ENCODE measurements around the gene LRP1. TPM values are rescaled to one million over a fixed set of nuclear protein-coding genes. Genes with fewer than 3 reads are reported as not detected.

Gene LRP1
- polyA plus RNA-seq, 1 donor (not counting 4 experiments of a cell fraction or from before 2014, with no cell fraction given), result 4.9 TPM

DNA sequence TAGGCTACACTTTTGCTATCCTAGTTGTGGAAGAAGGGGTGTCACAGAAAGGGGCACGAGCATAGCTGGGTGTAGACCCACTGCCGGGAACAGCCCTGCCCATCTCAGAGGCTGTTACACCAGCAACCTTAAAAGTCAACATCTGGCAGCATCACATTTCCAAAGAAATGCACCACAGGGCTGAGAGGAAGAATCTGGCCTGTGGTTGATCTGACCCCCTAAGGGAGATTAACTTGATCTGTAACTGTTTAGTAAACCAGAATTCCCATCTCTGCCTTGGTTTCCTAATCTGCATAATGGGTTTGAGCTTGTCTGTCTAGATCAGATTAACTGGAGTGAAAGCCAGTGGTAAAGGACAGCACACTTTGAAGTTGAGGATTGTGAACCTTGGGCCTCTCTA is 17.8 kb downstream of the LRP1 start:
- Histone ChIP-seq H3K4me1 (ENCODE audit: control insufficient read depth, extremely low read depth, insufficient read depth, low read length) (no peaks in the 10 kb centered on the region), H3K4me2 (ENCODE audit: control insufficient read depth, extremely low read depth, insufficient read depth, low read depth, low read length) (no peak overlapping the region), H3K9me3 (ENCODE audit: control insufficient read depth, low read depth, low read length) (no peaks in the 10 kb centered on the region), H2AFZ (ENCODE audit: control insufficient read depth, low read length) (no peak overlapping the region), H3K9ac (ENCODE audit: control insufficient read depth, extremely low read depth, insufficient read depth, low read length) (no peak overlapping the region), H3K27me3 (ENCODE audit: control insufficient read depth, extremely low read depth, insufficient read depth, low read length) (no peaks in the 10 kb centered on the region), H3K27ac (ENCODE audit: control insufficient read depth, insufficient read depth, low read length) (no peak overlapping the region), H3K9me1 (ENCODE audit: control insufficient read depth, extremely low read depth, insufficient read depth, low read length) (no peaks in the 10 kb centered on the region), H3K36me3 (ENCODE audit: control insufficient read depth in 2 of 2, extremely low read depth in 1 of 2, insufficient read depth in 2 of 2, low read length in 2 of 2) (peaks cover 0 to 37% of the 10 kb centered on the region in 2 experiments), H4K20me1 (ENCODE audit: control insufficient read depth, extremely low read depth, insufficient read depth, low read length) (no peaks in the 10 kb centered on the region), H3K4me3 (ENCODE audit: control insufficient read depth in 2 of 3, extremely low read depth in 1 of 3, insufficient read depth in 2 of 3, low read depth in 1 of 3, low read length in 3 of 3) (no peak overlapping the region), H3K79me2 (ENCODE audit: control insufficient read depth, insufficient read depth, low read length) (no peaks in the 10 kb centered on the region)
- TF ChIP-seq, protein P1, sequence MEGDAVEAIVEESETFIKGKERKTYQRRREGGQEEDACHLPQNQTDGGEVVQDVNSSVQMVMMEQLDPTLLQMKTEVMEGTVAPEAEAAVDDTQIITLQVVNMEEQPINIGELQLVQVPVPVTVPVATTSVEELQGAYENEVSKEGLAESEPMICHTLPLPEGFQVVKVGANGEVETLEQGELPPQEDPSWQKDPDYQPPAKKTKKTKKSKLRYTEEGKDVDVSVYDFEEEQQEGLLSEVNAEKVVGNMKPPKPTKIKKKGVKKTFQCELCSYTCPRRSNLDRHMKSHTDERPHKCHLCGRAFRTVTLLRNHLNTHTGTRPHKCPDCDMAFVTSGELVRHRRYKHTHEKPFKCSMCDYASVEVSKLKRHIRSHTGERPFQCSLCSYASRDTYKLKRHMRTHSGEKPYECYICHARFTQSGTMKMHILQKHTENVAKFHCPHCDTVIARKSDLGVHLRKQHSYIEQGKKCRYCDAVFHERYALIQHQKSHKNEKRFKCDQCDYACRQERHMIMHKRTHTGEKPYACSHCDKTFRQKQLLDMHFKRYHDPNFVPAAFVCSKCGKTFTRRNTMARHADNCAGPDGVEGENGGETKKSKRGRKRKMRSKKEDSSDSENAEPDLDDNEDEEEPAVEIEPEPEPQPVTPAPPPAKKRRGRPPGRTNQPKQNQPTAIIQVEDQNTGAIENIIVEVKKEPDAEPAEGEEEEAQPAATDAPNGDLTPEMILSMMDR (optimal IDR thresholded peaks at IDR 0.05 in 1 of 3, IDR thresholded peaks at IDR 0.05 in 1 of 3, conservative IDR thresholded peaks at IDR 0.05 in 1 of 3; ENCODE audit: extremely low read depth in 1 of 3, insufficient read depth in 2 of 3, low read length in 3 of 3), result no peak
- TF ChIP-seq EZH2 (IDR thresholded peaks at IDR 0.05; ENCODE audit: low read length), result no peak
- FAIRE-seq, result no peak
- dilution Hi-C loops (cut with MboI; ENCODE audit: extremely low pct_ligation_motif_present, low sequenced_read_pairs), result no loop called here
- no peak for DNase-seq (ENCODE audit: low read depth, low spot score)

DNA sequence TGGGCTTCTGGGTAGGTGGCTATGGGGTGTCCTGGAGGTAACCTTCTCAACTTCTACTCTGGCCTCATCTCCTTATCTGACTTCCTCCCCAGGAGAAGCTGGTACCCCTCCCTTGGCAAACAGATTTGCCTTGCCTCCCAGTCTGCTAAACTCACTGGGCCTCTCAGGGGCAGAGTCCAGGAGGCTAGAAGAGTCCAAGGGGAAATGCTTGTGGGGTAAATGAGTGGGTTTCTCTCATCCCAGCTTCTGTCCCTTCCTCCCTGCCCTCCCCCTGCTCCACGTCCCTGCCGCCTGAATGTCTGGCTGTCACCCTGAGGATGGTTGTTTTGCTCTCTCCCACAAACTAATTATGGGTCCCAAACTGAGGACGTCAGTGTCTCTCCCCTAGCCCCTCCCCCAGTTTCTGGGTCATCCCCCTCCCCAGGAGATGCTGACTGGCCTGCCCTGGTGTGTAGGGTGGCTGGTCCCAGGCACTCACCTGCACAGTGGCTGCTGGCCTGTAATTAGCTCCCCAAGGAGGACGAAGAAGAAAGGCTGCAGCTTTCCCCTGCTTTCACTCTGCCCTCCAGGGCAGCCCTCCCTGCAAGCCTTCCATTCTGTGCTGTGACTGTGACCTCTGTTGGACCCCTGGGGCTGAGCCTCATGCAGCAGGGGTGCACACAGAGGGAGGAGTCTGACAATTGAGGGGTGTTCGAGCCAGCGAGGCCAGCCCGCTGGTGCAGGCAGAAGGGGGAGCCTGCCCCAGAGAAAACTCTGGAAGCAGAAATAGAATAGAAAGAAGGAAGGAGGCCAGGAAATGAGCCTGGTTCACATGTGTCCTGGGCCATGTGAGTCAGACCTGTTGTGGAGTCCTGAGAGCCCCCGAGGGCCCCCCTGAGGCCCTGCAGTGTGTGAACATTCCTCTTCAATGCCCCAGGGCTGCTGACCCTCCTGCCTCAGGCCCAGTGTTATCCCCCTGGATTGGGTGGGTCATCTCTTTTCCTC is 19.0 kb downstream of the LRP1 start, which contains the start of gene LRP1-AS:
Gene LRP1-AS, minus strand, starts transcription at position 659 of the 984 bp plus-strand sequence.
- Histone ChIP-seq H4K20me1 (ENCODE audit: control insufficient read depth, extremely low read depth, insufficient read depth, low read length) (no peaks in the 10 kb centered on the region), H3K9me3 (ENCODE audit: control insufficient read depth, low read depth, low read length) (no peaks in the 10 kb centered on the region), H3K9me1 (ENCODE audit: control insufficient read depth, extremely low read depth, insufficient read depth, low read length) (no peaks in the 10 kb centered on the region), H3K36me3 (ENCODE audit: control insufficient read depth in 2 of 2, extremely low read depth in 1 of 2, insufficient read depth in 2 of 2, low read length in 2 of 2) (peaks cover 0 to 27% of the 10 kb centered on the region in 2 experiments), H3K79me2 (ENCODE audit: control insufficient read depth, insufficient read depth, low read length) (no peaks in the 10 kb centered on the region), H3K4me2 (ENCODE audit: control insufficient read depth, extremely low read depth, insufficient read depth, low read depth, low read length) (no peak within 1 kb of the TSS), H2AFZ (ENCODE audit: control insufficient read depth, low read length) (no peak within 1 kb of the TSS), H3K9ac (ENCODE audit: control insufficient read depth, extremely low read depth, insufficient read depth, low read length) (no peak within 1 kb of the TSS), H3K4me3 (ENCODE audit: control insufficient read depth in 2 of 3, extremely low read depth in 1 of 3, insufficient read depth in 2 of 3, low read depth in 1 of 3, low read length in 3 of 3) (no peak within 1 kb of the TSS), H3K27me3 (ENCODE audit: control insufficient read depth, extremely low read depth, insufficient read depth, low read length) (no peaks in the 10 kb centered on the region), H3K4me1 (ENCODE audit: control insufficient read depth, extremely low read depth, insufficient read depth, low read length) (peaks cover 9% of the 10 kb centered on the region), H3K27ac (ENCODE audit: control insufficient read depth, insufficient read depth, low read length) (no peak within 1 kb of the TSS)
- no peak for TF ChIP-seq EZH2 (IDR thresholded peaks at IDR 0.05; ENCODE audit: low read length)
- TF ChIP-seq, protein P1 (optimal IDR thresholded peaks at IDR 0.05 in 1 of 3, IDR thresholded peaks at IDR 0.05 in 1 of 3, conservative IDR thresholded peaks at IDR 0.05 in 1 of 3; ENCODE audit: extremely low read depth in 1 of 3, insufficient read depth in 2 of 3, low read length in 3 of 3), result no peak
- DNase-seq (ENCODE audit: low read depth, low spot score) (no peak), FAIRE-seq (no peak)
- dilution Hi-C loops (cut with MboI; ENCODE audit: extremely low pct_ligation_motif_present, low sequenced_read_pairs), result no loop called here
